Measurements from ENCODE around the gene PSG1. TPM values are rescaled to one million over a fixed set of nuclear protein-coding genes. Genes with fewer than 3 reads are reported as not detected.
"Not testable (repeated sequence)": the region's sequence is repeated elsewhere in the genome, so short reads cannot be mapped to it uniquely, and the experiment has no call there.

The PSG1 gene
- total RNA-seq, 1 donor from 2014 or later, result not detected

DNA sequence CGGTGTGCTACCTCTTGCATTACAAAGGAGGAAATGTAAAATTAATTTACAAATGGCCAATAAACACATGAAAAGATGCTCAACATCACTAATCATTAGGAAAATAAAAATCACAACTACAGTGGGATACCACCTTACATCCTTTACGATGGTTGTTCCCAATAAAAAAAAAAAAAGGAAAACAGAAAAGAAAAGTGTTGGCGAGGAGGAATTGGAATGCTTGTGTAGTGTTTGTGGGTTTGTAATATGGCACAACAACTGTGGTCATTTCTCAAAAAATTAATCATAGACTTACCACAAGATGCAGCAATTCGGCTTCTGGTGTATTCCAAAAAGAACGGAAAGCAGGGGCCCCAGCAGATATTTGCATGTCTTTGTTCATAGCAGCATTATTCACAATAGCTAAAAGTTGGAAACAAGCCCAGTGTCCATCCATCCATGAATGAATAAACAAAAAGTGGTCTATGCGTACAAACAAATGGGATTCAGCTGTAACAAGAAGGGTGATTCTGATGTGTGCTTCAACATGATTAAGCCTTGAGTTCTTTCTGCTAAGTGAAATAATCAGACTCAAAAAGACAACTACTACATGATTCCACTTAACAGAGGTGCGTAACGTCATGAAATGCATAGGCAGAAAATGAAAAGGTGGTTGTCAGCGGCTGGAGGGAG is 58.1 kb downstream of the PSG1 start:
- intact Hi-C loops (cut with micrococcal nuclease), result not testable (repeated sequence)

- intact Hi-C loops (cut with micrococcal nuclease), result not testable (repeated sequence)
These were observed 59.4 kb downstream of the PSG1 start for GRCh38 chr19:42819960-42820650.

GRCh38 chr19:42816894-42817293 is 62.6 kb downstream of the PSG1 start:
- intact Hi-C loops (cut with micrococcal nuclease), result no loop called here

Other genes starting within 250 kb of the PSG1 start
- gene PSG3, start 139.2 kb downstream of the PSG1 start, total RNA-seq, result not detected in 2 replicates
- gene PSG8, start 114.0 kb downstream of the PSG1 start, total RNA-seq, result not detected in 2 replicates
- gene PSG6, start 38.2 kb upstream of the PSG1 start, total RNA-seq, result not detected in 2 replicates
- not detected in 2 replicates for gene PSG7, start 57.5 kb upstream of the PSG1 start, total RNA-seq
- not detected in 2 replicates for gene PSG11, start 146.8 kb upstream of the PSG1 start, total RNA-seq
- not detected in 2 replicates for gene PSG2, start 203.0 kb upstream of the PSG1 start, total RNA-seq